RWPE1 (cell line): ENCODE results near the gene EMC10.

Source experiments
- CTCF ChIA-PET: fragments of 350-600 bp; sonication (Branson Sonifier 250); formaldehyde crosslinking; extraction: SDS; loops from one replicate; lab custom pipeline; 2021; lab: Yijun Ruan, JAX
- POLR2A ChIA-PET: fragments of 400-600 bp; formaldehyde crosslinking; extraction: SDS; loops from one replicate; lab custom pipeline; 2020; ENCODE audit warnings: antibody characterized with exemption; ENCODE audit not compliant: low non-redundant PET; lab: Yijun Ruan, JAX
- DNase-seq: peaks from one replicate; pipeline ENCODE4 v3.0.0; 2012; ENCODE audit warnings: low spot score
- H3K27ac ChIP-seq: fragments of 450-650 bp; 2 replicates; pipeline ENCODE4 v1.5.1; 2017
- CTCF ChIP-seq: fragments of 450-650 bp; conservative IDR thresholded peaks from 2 replicates; pipeline ENCODE4 v1.5.1; 2017; ENCODE audit warnings: low read depth, mild to moderate bottlenecking

Gene EMC10

GRCh38 chr19:50475736-50476223 lies 527 bp upstream of the EMC10 start:
- no peak for TF ChIP-seq CTCF
- no peak for DNase-seq
- CTCF ChIA-PET = no interaction called here
- peak overlapping the region; percentile 79 for H3K27ac ChIP-seq
- POLR2A ChIA-PET = no interaction called here

- DNase-seq = no peak
- ChIA-PET POLR2A (no interaction called here), CTCF (interaction anchor here (0.6 kb wide), 1 partner anchor 167 kb away, joined by 4 read pairs; no protein-coding TSS in a partner anchor)
- TF ChIP-seq CTCF = no peak
- peak overlapping the region; percentile 79 for H3K27ac ChIP-seq
These were observed 566 bp downstream of the EMC10 start for GRCh38 chr19:50476907-50477238.

DNA sequence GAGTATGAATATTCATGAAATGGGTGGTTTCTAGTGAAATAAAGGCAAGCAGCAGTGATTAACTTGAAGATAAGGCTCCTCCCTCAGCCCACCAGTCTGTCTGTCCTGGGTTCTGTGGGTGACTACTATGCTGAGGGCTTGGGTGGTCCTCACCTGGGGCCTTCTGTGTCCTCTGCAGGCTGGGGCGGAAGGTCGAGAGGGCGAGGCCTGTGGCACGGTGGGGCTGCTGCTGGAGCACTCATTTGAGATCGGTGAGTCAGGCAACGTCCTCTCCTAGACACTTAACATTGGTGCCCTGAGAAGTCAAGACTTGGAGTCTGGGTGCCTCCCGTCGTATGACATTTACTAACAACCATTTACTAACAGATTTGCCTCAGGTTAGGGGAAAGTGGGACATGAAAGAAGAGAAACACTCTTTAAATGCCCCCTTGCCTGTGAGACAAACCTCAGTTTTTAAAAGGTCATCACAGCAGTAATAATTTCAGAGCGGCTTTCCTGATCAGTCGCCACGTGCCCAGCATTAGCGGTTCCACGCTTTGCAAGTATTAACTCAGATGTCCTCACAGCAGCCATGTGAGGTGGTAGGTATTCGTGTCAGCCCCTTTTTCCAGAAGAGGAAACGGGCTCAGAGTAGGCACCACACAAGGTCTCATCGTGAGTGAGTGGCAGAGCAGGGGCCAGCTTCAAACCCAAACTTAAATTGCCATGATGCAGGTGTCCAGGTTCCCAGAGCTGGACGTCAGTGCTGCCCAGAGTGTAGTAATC lies 1.6 kb downstream of the EMC10 start:
- CTCF ChIA-PET = interaction anchor here (0.5 kb wide), 1 partner anchor 109 kb away, joined by 4 read pairs; no protein-coding TSS in a partner anchor
- no peak for TF ChIP-seq CTCF
- no peak for DNase-seq
- H3K27ac ChIP-seq = no peak overlapping the region
- POLR2A ChIA-PET = no interaction called here

- TF ChIP-seq CTCF = peak; percentile 48; the same call in 1 of the 2 replicates
- DNase-seq = peak; percentile 15
- H3K27ac ChIP-seq = no peak overlapping the region
- CTCF ChIA-PET = interaction anchor here (0.7 to 1.1 kb wide), 2 partner anchors 122 to 331 kb away, joined by 3 to 5 read pairs; no protein-coding TSS in a partner anchor
- POLR2A ChIA-PET = no interaction called here
These were observed 2.8 kb downstream of the EMC10 start for GRCh38 chr19:50478901-50479715.

GRCh38 chr19:50479761-50480251 lies 3.5 kb downstream of the EMC10 start:
- CTCF ChIA-PET = no interaction called here
- no peak for DNase-seq
- no peak for TF ChIP-seq CTCF
- H3K27ac ChIP-seq = no peak overlapping the region
- POLR2A ChIA-PET = no interaction called here

GRCh38 chr19:50480281-50481111 lies 4.2 kb downstream of the EMC10 start:
- TF ChIP-seq CTCF = no peak
- ChIA-PET POLR2A (no interaction called here), CTCF (interaction anchor here (0.6 kb wide), 1 partner anchor 225 kb away, joined by 3 read pairs; no protein-coding TSS in a partner anchor)
- no peak overlapping the region for H3K27ac ChIP-seq
- DNase-seq = no peak
